CD4-positive, CD25-positive, alpha-beta regulatory T cell (primary cell): Measurements from ENCODE around the gene PCED1A. TPM values are rescaled to one million over a fixed set of nuclear protein-coding genes. Genes with fewer than 3 reads are reported as not detected.
"Not testable (repeated sequence)": the region's sequence is repeated elsewhere in the genome, so short reads cannot be mapped to it uniquely, and the experiment has no call there.

Experiments
- ATAC-seq, 2 donors: fragments of 150-1000 bp; cut with Tn5 transposase; one replicate each; pipeline ENCODE4 v1.10.0; 2021; ENCODE audit warnings: low read depth in 2 of 2, moderate number of reproducible peaks in 2 of 2, moderate library complexity in 1 of 2
- DNase-seq, 3 donors: peaks; one replicate each; pipeline versions ENCODE4 v3.0.0 to v3.0.0-alpha.2; 2012 to 2022; ENCODE audit warnings: mixed read lengths in 1 of 3
- H3K27ac ChIP-seq: one replicate; pipeline ENCODE4 v1.7.0; 2013; ENCODE audit warnings: mild to moderate bottlenecking, low read length; ENCODE audit not compliant: insufficient read depth, poor library complexity, severe bottlenecking
- H3K27me3 ChIP-seq: one replicate; pipeline ENCODE4 v1.7.0; 2013; ENCODE audit warnings: low read length; ENCODE audit not compliant: control insufficient read depth, insufficient read depth
- H3K36me3 ChIP-seq: one replicate; pipeline ENCODE4 v1.7.0; 2013; ENCODE audit warnings: mild to moderate bottlenecking, low read length, moderate library complexity; ENCODE audit not compliant: control insufficient read depth, insufficient read depth
- H3K4me1 ChIP-seq: 2 replicates; pipeline ENCODE4 v1.7.0; 2013; ENCODE audit warnings: mild to moderate bottlenecking, low read length; ENCODE audit not compliant: insufficient read depth, control insufficient read depth, poor library complexity, severe bottlenecking
- H3K4me3 ChIP-seq: one replicate; pipeline ENCODE4 v1.7.0; 2013; ENCODE audit warnings: low read depth, mild to moderate bottlenecking, low read length, moderate library complexity
- H3K9me3 ChIP-seq, 2 experiments: 1 replicate in 1 of 2; 2 replicates in 1 of 2; pipeline ENCODE4 v1.7.0; 2013; ENCODE audit warnings: low read length in 2 of 2, mild to moderate bottlenecking in 1 of 2, moderate library complexity in 1 of 2; ENCODE audit not compliant: control insufficient read depth in 2 of 2
- H3K27ac Mint-ChIP-seq, 3 donors: one replicate each; pipeline ENCODE4 v1.8.0; 2020 to 2022; ENCODE audit warnings: mild to moderate bottlenecking in 3 of 3, mixed read lengths in 3 of 3, moderate library complexity in 2 of 3
- H3K27me3 Mint-ChIP-seq: one replicate; pipeline ENCODE4 v1.8.0; 2022; ENCODE audit warnings: mild to moderate bottlenecking, mixed read lengths
- H3K36me3 Mint-ChIP-seq: one replicate; pipeline ENCODE4 v1.8.0; 2020; ENCODE audit warnings: mixed read lengths
- H3K4me1 Mint-ChIP-seq, 4 donors: one replicate each; pipeline ENCODE4 v1.8.0; 2020 to 2022; ENCODE audit warnings: mixed read lengths in 4 of 4, mild to moderate bottlenecking in 1 of 4
- H3K4me3 Mint-ChIP-seq, 4 donors: one replicate each; pipeline ENCODE4 v1.8.0; 2020 to 2022; ENCODE audit warnings: mild to moderate bottlenecking in 4 of 4, mixed read lengths in 4 of 4, moderate library complexity in 3 of 4
- H3K9me3 Mint-ChIP-seq, 7 donors: one replicate each; pipeline ENCODE4 v1.8.0; 2020 to 2022; ENCODE audit warnings: mixed read lengths in 7 of 7, mild to moderate bottlenecking in 3 of 7, moderate library complexity in 2 of 7
- polyA plus RNA-seq, 4 donors: library from polyadenylated mRNA; unstranded; fragments of 300-500 nt; fragmentation: Illumina TruSeq; gene quantifications; one replicate each; pipeline ENCODE4 v1.2.3, GENCODE V29; 2021
- total RNA-seq: library from RNA; stranded (reverse); gene quantifications from one replicate; pipeline ENCODE4 v1.2.3, GENCODE V29; 2022

PCED1A gene
- total and polyA plus RNA-seq, 5 donors from 2014 or later, result 17.8 to 47.2 (median 19.8) TPM

GRCh38 chr20:2815242-2815900 is 25.1 kb downstream of the PCED1A start:
- Histone ChIP-seq H3K27me3 (peaks cover 13% of the 10 kb centered on the region), H3K4me3 (no peak overlapping the region), H3K9me3 (peaks cover 0 to 9% of the 10 kb centered on the region in 2 experiments), H3K4me1 (no peaks in the 10 kb centered on the region), H3K36me3 (no peaks in the 10 kb centered on the region), H3K27ac (no peak overlapping the region)
- peaks cover 58% of the 10 kb centered on the region for H3K27me3 Mint-ChIP-seq
- DNase-seq, result no peak
- H3K27ac Mint-ChIP-seq, result peak overlapping the region in 2 of 3 donors; percentile 26 to 54
- H3K9me3 Mint-ChIP-seq, result peaks cover 0 to 10% (median 2%) of the 10 kb centered on the region in 7 donors
- peaks cover 0 to 7% (median 4%) of the 10 kb centered on the region in 4 donors for H3K4me1 Mint-ChIP-seq
- peak overlapping the region in 1 of 4 donors; percentile 13 for H3K4me3 Mint-ChIP-seq
- H3K36me3 Mint-ChIP-seq, result no peaks in the 10 kb centered on the region
- no peak for ATAC-seq

- ATAC-seq (no peak), DNase-seq (no peak)
- Histone ChIP-seq H3K9me3 (peaks cover 0 to 9% of the 10 kb centered on the region in 2 experiments), H3K4me1 (no peaks in the 10 kb centered on the region), H3K27me3 (peaks cover 8% of the 10 kb centered on the region), H3K27ac (no peak within 1 kb of the TSS), H3K4me3 (no peak within 1 kb of the TSS), H3K36me3 (no peaks in the 10 kb centered on the region)
- Mint-ChIP-seq H3K27me3 (peaks cover 52% of the 10 kb centered on the region), H3K9me3 (peaks cover 0 to 10% (median 2%) of the 10 kb centered on the region in 7 donors), H3K4me3 (peak within 1 kb of the TSS in 1 of 4 donors; percentile 13), H3K27ac (peak within 1 kb of the TSS in 2 of 3 donors; percentile 26 to 58), H3K4me1 (no peaks in the 10 kb centered on the region), H3K36me3 (no peaks in the 10 kb centered on the region)
Observed at GRCh38 chr20:2814587-2815051, 25.8 kb downstream of the PCED1A start, which contains the start of gene C20orf141. Gene C20orf141 (plus strand): TSS chr20:2814987. CDS start chr20:2815185, 198 bp downstream.

GRCh38 chr20:2814076-2814475 is 26.4 kb downstream of the PCED1A start:
- Mint-ChIP-seq H3K4me3 (no peak overlapping the region), H3K27me3 (peaks cover 54% of the 10 kb centered on the region), H3K36me3 (no peaks in the 10 kb centered on the region), H3K27ac (peak overlapping the region in 1 of 3 donors; percentile 58), H3K4me1 (peaks cover 0 to under 1% (median 0%) of the 10 kb centered on the region in 4 donors), H3K9me3 (peaks cover 0 to 10% (median 2%) of the 10 kb centered on the region in 7 donors)
- Histone ChIP-seq H3K4me3 (no peak overlapping the region), H3K9me3 (peaks cover 0 to 9% of the 10 kb centered on the region in 2 experiments), H3K36me3 (no peaks in the 10 kb centered on the region), H3K4me1 (no peaks in the 10 kb centered on the region), H3K27ac (no peak overlapping the region), H3K27me3 (peaks cover 8% of the 10 kb centered on the region)
- no peak for ATAC-seq
- no peak for DNase-seq

- peaks cover 0 to 4% (median 0%) of the 10 kb centered on the region in 4 donors for H3K4me1 Mint-ChIP-seq
- H3K27me3 Mint-ChIP-seq, result peaks cover 61% of the 10 kb centered on the region
- H3K27ac ChIP-seq, result no peak overlapping the region
- no peaks in the 10 kb centered on the region for H3K36me3 ChIP-seq
- no peaks in the 10 kb centered on the region for H3K36me3 Mint-ChIP-seq
- H3K4me1 ChIP-seq, result no peaks in the 10 kb centered on the region
- ATAC-seq (no peak), DNase-seq (no peak)
- no peak overlapping the region for H3K4me3 Mint-ChIP-seq
- H3K27me3 ChIP-seq, result peaks cover 5% of the 10 kb centered on the region
- no peak overlapping the region for H3K4me3 ChIP-seq
- H3K27ac Mint-ChIP-seq, result no peak overlapping the region
- peaks cover 0 to 9% of the 10 kb centered on the region in 2 experiments for H3K9me3 ChIP-seq
- H3K9me3 Mint-ChIP-seq, result peaks cover 0 to 10% (median 0%) of the 10 kb centered on the region in 7 donors
Observed at GRCh38 chr20:2812189-2812588, 28.3 kb downstream of the PCED1A start.

- peaks cover 70% of the 10 kb centered on the region for H3K27me3 Mint-ChIP-seq
- DNase-seq (no peak), ATAC-seq (no peak)
- no peaks in the 10 kb centered on the region for H3K4me1 ChIP-seq
- H3K9me3 ChIP-seq, result peaks cover 0 to 9% of the 10 kb centered on the region in 2 experiments
- H3K27ac Mint-ChIP-seq, result no peak overlapping the region
- no peak overlapping the region for H3K27ac ChIP-seq
- peaks cover 0 to 10% (median 2%) of the 10 kb centered on the region in 7 donors for H3K9me3 Mint-ChIP-seq
- no peaks in the 10 kb centered on the region for H3K36me3 Mint-ChIP-seq
- no peak overlapping the region for H3K4me3 ChIP-seq
- H3K4me1 Mint-ChIP-seq, result peaks cover 0 to 4% (median 2%) of the 10 kb centered on the region in 4 donors
- H3K36me3 ChIP-seq, result no peaks in the 10 kb centered on the region
- H3K4me3 Mint-ChIP-seq, result no peak overlapping the region
- H3K27me3 ChIP-seq, result peaks cover 5% of the 10 kb centered on the region
Observed at GRCh38 chr20:2809690-2810089, 30.8 kb downstream of the PCED1A start.

GRCh38 chr20:2807929-2808328 is 32.5 kb downstream of the PCED1A start:
- not testable (repeated sequence) for H3K9me3 ChIP-seq, DNase-seq, H3K4me1 ChIP-seq, H3K27ac ChIP-seq, H3K9me3 Mint-ChIP-seq, H3K4me3 ChIP-seq, ATAC-seq, H3K36me3 Mint-ChIP-seq, H3K27me3 ChIP-seq, H3K4me1 Mint-ChIP-seq, H3K36me3 ChIP-seq, H3K27ac Mint-ChIP-seq
- Mint-ChIP-seq H3K4me3 (peak overlapping the region in 1 of 4 donors; percentile 21), H3K27me3 (peaks cover 73% of the 10 kb centered on the region)

GRCh38 chr20:2807019-2807418 is 33.4 kb downstream of the PCED1A start:
- Mint-ChIP-seq H3K27ac (no peak overlapping the region), H3K9me3 (peaks cover 0 to 4% (median 2%) of the 10 kb centered on the region in 7 donors), H3K4me3 (no peak overlapping the region), H3K4me1 (peaks cover 0 to 5% (median 2%) of the 10 kb centered on the region in 4 donors), H3K36me3 (no peaks in the 10 kb centered on the region), H3K27me3 (peaks cover 77% of the 10 kb centered on the region)
- DNase-seq (no peak), ATAC-seq (no peak)
- peaks cover 0 to 3% of the 10 kb centered on the region in 2 experiments for H3K9me3 ChIP-seq
- H3K27me3 ChIP-seq, result peaks cover 10% of the 10 kb centered on the region
- no peak overlapping the region for H3K27ac ChIP-seq
- H3K4me3 ChIP-seq, result no peak overlapping the region
- no peaks in the 10 kb centered on the region for H3K4me1 ChIP-seq
- H3K36me3 ChIP-seq, result no peaks in the 10 kb centered on the region

GRCh38 chr20:2806351-2806701 is 34.1 kb downstream of the PCED1A start:
- H3K9me3 ChIP-seq, result no peaks in the 10 kb centered on the region
- peaks cover 9% of the 10 kb centered on the region for H3K27me3 ChIP-seq
- H3K27ac ChIP-seq, result no peak overlapping the region
- Mint-ChIP-seq H3K4me3 (no peak overlapping the region), H3K36me3 (no peaks in the 10 kb centered on the region), H3K4me1 (peaks cover under 1 to 9% (median 5%) of the 10 kb centered on the region in 4 donors), H3K27ac (no peak overlapping the region), H3K9me3 (peaks cover 0 to 3% (median 0%) of the 10 kb centered on the region in 7 donors), H3K27me3 (peaks cover 77% of the 10 kb centered on the region)
- DNase-seq (no peak), ATAC-seq (no peak)
- no peak overlapping the region for H3K4me3 ChIP-seq
- H3K36me3 ChIP-seq, result no peaks in the 10 kb centered on the region
- no peaks in the 10 kb centered on the region for H3K4me1 ChIP-seq
